Smooth muscle cell (in vitro differentiated cells): ENCODE results near the gene ADARB1. TPM values are rescaled to one million over a fixed set of nuclear protein-coding genes. Genes with fewer than 3 reads are reported as not detected.

Source experiments
- DNase-seq: peaks from one replicate; lab custom pipeline; 2025; ENCODE audit not compliant: unreplicated experiment; lab: John Stamatoyannopoulos, UW
- H2AFZ ChIP-seq: fragments of 200-600 bp; sonication (generic); 2 replicates; pipeline ENCODE4 v1.6.0; 2016; ENCODE audit warnings: antibody characterized with exemption, low read depth, mild to moderate bottlenecking
- H3F3A ChIP-seq: fragments of 200-600 bp; sonication (generic); 2 replicates; pipeline ENCODE4 v1.6.0; 2017; ENCODE audit warnings: antibody characterized with exemption, low read depth
- H3K27ac ChIP-seq: fragments of 200-600 bp; sonication (generic); 2 replicates; pipeline ENCODE4 v1.5.1; 2016; ENCODE audit warnings: low read depth, mild to moderate bottlenecking
- H3K27me3 ChIP-seq: fragments of 200-600 bp; sonication (generic); 2 replicates; pipeline ENCODE4 v1.6.1; 2016; ENCODE audit warnings: low read depth, mild to moderate bottlenecking
- H3K36me3 ChIP-seq: fragments of 200-600 bp; sonication (generic); 2 replicates; pipeline ENCODE4 v1.5.1; 2016; ENCODE audit warnings: low read depth
- H3K4me1 ChIP-seq: fragments of 200-600 bp; sonication (generic); 2 replicates; pipeline ENCODE4 v1.5.1; 2016; ENCODE audit warnings: low read depth
- H3K4me2 ChIP-seq: fragments of 200-600 bp; sonication (generic); 2 replicates; pipeline ENCODE4 v1.6.0; 2016; ENCODE audit warnings: mild to moderate bottlenecking
- H3K4me3 ChIP-seq: fragments of 200-600 bp; sonication (generic); 2 replicates; pipeline ENCODE4 v1.5.1; 2016; ENCODE audit warnings: mild to moderate bottlenecking
- H3K79me2 ChIP-seq: fragments of 200-600 bp; sonication (generic); 2 replicates; pipeline ENCODE4 v1.6.0; 2016; ENCODE audit warnings: low read depth, mild to moderate bottlenecking
- H3K9ac ChIP-seq: fragments of 200-600 bp; sonication (generic); 2 replicates; pipeline ENCODE4 v1.6.0; 2016; ENCODE audit warnings: low read depth
- H3K9me3 ChIP-seq: fragments of 200-600 bp; sonication (generic); replicated peaks from 2 replicates; pipeline ENCODE4 v1.5.1; 2016; ENCODE audit warnings: low read depth
- H4K20me1 ChIP-seq: fragments of 200-600 bp; sonication (generic); 2 replicates; pipeline ENCODE4 v1.6.0; 2016; ENCODE audit warnings: low read depth
- WGBS: methylation state at CpG from one replicate; pipeline ENCODE4 v1.1.7; 2016; ENCODE audit warnings: low lambda C conversion rate; 5-methylcytosine and 5-hydroxymethylcytosine counted together
- polyA plus RNA-seq: library from polyadenylated mRNA; unstranded; fragments of >200 nt; fragmentation: Nextera tagmentation; extraction: Ambion mirVana; gene quantifications from 2 replicates; pipeline ENCODE4 v1.2.1, GENCODE V29; 2016
- total RNA-seq: library from RNA; depleted of rRNA; stranded (reverse); fragments of >200 nt; gene quantifications from 2 replicates; pipeline ENCODE4 v1.2.3, GENCODE V29; 2014
- TF ChIP-seq, protein P1 (sequence below): fragments of 200-600 bp; sonication (generic); IDR thresholded peaks from 2 replicates; pipeline ENCODE4 v1.5.1; 2017; ENCODE audit warnings: borderline replicate concordance, mild to moderate bottlenecking, antibody characterized with exemption; ENCODE audit not compliant: insufficient read depth, poor library complexity, severe bottlenecking

ADARB1 gene
- total and polyA plus RNA-seq, 2 experiments from 2014 or later: 25.6 to 28.9 TPM

DNA sequence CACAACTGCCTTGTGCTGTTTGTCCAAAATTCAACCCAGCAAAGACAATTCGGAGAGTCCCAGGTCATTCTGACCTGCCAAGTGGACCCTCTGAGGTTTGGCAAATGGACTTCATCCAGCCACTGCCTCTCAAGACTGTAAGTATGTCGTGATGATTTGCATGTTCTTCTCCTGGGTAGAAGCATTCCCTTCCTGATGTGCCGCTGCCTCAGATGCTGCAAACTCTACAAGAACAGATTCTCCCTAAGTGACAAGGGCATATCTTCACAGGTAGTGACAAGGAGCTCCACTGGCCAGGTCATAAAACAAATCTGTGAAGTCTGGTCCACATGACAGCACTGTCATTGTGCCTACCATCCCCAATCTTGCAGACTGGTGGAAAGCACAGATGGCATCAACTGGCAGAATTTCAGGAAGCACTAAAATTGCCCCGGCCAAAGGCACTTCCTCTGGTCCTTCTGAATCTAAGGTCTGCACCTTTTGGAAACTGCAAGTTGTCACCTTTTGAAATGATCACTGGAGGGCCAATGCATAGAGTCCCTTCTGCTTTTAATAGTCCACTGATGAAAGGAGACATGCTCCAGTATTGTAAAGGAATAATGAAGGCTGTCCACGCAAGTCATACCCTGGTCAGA, 185.9 kb downstream of the ADARB1 start:
- Histone ChIP-seq H3K4me2 (no peak overlapping the region), H3K9ac (no peak overlapping the region), H3K27me3 (no peaks in the 10 kb centered on the region), H3F3A (peaks cover 4% of the 10 kb centered on the region), H2AFZ (no peak overlapping the region), H3K4me3 (no peak overlapping the region), H3K36me3 (no peaks in the 10 kb centered on the region), H3K79me2 (no peaks in the 10 kb centered on the region), H3K9me3 (no peaks in the 10 kb centered on the region), H4K20me1 (peaks cover 19% of the 10 kb centered on the region), H3K4me1 (peaks cover 10% of the 10 kb centered on the region), H3K27ac (no peak overlapping the region)
- TF ChIP-seq, protein P1, sequence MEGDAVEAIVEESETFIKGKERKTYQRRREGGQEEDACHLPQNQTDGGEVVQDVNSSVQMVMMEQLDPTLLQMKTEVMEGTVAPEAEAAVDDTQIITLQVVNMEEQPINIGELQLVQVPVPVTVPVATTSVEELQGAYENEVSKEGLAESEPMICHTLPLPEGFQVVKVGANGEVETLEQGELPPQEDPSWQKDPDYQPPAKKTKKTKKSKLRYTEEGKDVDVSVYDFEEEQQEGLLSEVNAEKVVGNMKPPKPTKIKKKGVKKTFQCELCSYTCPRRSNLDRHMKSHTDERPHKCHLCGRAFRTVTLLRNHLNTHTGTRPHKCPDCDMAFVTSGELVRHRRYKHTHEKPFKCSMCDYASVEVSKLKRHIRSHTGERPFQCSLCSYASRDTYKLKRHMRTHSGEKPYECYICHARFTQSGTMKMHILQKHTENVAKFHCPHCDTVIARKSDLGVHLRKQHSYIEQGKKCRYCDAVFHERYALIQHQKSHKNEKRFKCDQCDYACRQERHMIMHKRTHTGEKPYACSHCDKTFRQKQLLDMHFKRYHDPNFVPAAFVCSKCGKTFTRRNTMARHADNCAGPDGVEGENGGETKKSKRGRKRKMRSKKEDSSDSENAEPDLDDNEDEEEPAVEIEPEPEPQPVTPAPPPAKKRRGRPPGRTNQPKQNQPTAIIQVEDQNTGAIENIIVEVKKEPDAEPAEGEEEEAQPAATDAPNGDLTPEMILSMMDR: no peak
- WGBS: 95% methylated on average over 5 of the region's 5 CpGs
- no peak for DNase-seq

DNA sequence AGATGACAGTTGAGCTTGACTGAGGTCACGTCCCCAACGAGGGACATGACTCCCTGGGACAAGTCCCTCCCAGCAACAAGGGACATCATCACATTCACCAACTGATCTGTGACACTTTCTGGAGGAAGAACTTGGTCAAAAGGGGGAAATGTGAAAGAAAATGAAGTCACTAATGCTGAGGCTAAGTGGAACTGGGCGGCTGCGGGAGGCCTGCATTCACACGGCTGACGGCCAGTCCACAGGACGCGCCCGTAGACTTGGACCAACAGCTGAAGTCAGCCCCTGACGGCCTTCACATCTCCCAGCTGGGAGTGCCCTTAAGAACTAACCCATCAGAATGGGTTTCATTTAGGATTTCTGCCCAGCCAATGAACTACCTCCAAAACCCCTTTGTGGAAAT, 186.7 kb downstream of the ADARB1 start:
- Histone ChIP-seq H3K4me3 (no peak overlapping the region), H3K4me1 (peaks cover 10% of the 10 kb centered on the region), H3K9me3 (no peaks in the 10 kb centered on the region), H4K20me1 (peaks cover 27% of the 10 kb centered on the region), H2AFZ (no peak overlapping the region), H3K79me2 (no peaks in the 10 kb centered on the region), H3K36me3 (no peaks in the 10 kb centered on the region), H3K27me3 (no peaks in the 10 kb centered on the region), H3K27ac (no peak overlapping the region), H3F3A (peaks cover 4% of the 10 kb centered on the region), H3K4me2 (no peak overlapping the region), H3K9ac (no peak overlapping the region)
- DNase-seq: no peak
- TF ChIP-seq, protein P1: no peak
- 94% methylated on average over 10 of the region's 10 CpGs for WGBS

DNA sequence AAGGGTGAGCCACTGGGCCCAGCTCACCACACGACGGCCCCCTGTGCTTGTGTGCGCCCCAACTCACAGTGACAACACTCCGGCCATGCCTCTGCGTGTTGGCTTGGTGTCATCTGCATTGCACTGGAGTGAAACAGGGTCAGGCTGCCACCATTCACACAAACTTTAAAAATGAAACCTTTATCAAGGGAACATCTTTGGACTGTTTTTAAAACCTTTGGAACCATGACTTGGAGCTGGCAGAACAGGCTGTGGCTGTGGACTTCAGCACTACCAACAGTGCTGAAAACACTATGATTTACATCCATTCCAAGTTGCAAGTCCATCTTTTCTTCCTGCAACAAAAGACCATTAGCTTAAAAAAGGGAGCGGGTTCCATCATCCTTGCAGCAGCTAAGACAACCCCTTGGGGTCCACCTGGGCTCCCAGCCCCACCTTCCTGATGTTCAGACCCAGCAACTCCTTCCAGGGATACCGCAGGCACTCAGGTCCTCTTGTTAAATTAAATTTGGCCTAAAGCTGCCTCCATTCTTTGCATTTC, 187.7 kb downstream of the ADARB1 start:
- peaks cover 37% of the 10 kb centered on the region for H4K20me1 ChIP-seq
- H3F3A ChIP-seq: peaks cover 4% of the 10 kb centered on the region
- no peaks in the 10 kb centered on the region for H3K36me3 ChIP-seq
- TF ChIP-seq, protein P1: no peak
- no peak overlapping the region for H3K27ac ChIP-seq
- 99% methylated on average over 7 of the region's 7 CpGs for WGBS
- no peak overlapping the region for H3K4me3 ChIP-seq
- H3K79me2 ChIP-seq: no peaks in the 10 kb centered on the region
- H3K9me3 ChIP-seq: no peaks in the 10 kb centered on the region
- no peaks in the 10 kb centered on the region for H3K27me3 ChIP-seq
- H3K4me2 ChIP-seq: no peak overlapping the region
- H3K9ac ChIP-seq: no peak overlapping the region
- no peak overlapping the region for H2AFZ ChIP-seq
- H3K4me1 ChIP-seq: peaks cover 4% of the 10 kb centered on the region
- DNase-seq: no peak

DNA sequence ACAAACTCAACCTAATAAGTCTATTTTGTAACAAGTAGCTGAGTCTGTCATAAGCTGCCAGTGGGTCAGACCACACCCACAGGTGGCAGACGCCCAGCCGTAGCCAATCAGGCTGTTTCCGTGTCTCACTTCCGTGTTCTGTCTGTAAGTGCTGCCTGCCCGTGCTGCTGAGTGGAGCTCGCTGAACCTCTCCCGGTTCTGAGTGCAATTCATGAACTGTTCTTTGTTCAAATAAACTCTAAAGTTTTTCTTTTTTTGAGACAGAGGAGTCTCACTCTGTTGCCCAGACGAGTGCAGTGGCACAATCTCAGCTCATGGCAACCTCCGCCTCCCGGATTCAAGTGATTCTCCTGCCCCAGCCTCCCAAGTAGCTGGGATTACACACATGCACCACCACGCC, 188.2 kb downstream of the ADARB1 start:
- Histone ChIP-seq H3K4me3 (no peak overlapping the region), H3F3A (peaks cover 4% of the 10 kb centered on the region), H3K79me2 (no peaks in the 10 kb centered on the region), H3K9ac (no peak overlapping the region), H3K9me3 (no peaks in the 10 kb centered on the region), H3K36me3 (no peaks in the 10 kb centered on the region), H3K4me1 (no peaks in the 10 kb centered on the region), H2AFZ (no peak overlapping the region), H3K4me2 (no peak overlapping the region), H3K27ac (no peak overlapping the region), H4K20me1 (peaks cover 42% of the 10 kb centered on the region), H3K27me3 (no peaks in the 10 kb centered on the region)
- DNase-seq: no peak
- TF ChIP-seq, protein P1: no peak
- 96% methylated on average over 11 of the region's 11 CpGs for whole genome bisulfite sequencing
